ENCODE measurements around the gene ZNF418. TPM values are rescaled to one million over a fixed set of nuclear protein-coding genes. Genes with fewer than 3 reads are reported as not detected.
"Not testable (repeated sequence)": the region's sequence is repeated elsewhere in the genome, so short reads cannot be mapped to it uniquely, and the experiment has no call there.

Gene ZNF418
- total RNA-seq, 1 experiment from 2014 or later, result 20.8 TPM

DNA sequence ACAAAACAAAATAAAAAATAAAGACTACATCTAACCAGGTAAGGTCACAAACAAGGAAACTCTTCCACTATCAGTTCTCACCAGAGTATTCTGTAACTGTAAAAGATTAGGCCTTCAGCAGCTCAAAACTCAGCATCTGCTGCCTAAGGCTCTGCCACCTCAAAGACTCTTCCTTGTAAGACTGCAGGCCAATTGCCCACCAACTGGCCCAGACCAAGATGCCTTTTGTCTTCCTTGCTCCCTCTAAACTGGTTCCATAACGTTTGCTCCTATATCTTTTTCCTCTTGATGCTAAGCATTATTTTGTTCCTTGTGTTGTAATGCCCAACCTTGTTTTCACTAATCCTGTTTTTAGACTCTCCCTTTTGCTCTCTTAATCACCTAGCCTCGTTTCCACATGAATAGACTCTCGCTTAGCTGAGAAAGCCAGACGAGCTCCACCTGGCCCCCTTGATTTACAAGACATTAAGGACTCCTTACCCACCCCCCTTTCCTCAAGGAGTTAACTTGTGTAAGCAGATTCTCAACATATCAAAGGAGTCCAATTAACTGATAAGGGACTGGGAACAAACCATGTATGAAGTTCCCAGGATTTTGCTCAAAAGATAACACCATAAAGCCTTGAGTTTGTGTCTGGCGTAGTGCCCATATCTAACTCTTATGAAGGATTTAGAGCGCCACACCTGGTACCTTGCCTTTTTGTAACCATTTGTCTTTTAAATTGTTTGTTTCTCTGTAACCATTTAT is 47.8 kb downstream of the ZNF418 start:
- peak overlapping the region; percentile 99 for H3K4me3 Mint-ChIP-seq
- H3K36me3 Mint-ChIP-seq, result peaks cover 51% of the 10 kb centered on the region
- POLR2A ChIA-PET, result interaction anchor here (1.0 to 1.3 kb wide), 4 partner anchors 11 to 172 kb away, joined by 3 read pairs; partner anchors contain the start of genes ZNF135 and ZNF417
- TF ChIP-seq TEAD1 (CRISPR knock-in tag; IDR thresholded peaks at IDR 0.05) (peak; percentile 49; the same call in 1 of the 2 replicates), NFATC4 (CRISPR knock-in tag; IDR thresholded peaks at IDR 0.05) (no peak), SP1 (CRISPR knock-in tag; conservative IDR thresholded peaks at IDR 0.05) (no peak), FOXK1 (CRISPR knock-in tag; IDR thresholded peaks at IDR 0.05) (peak; percentile 77), ELF4 (CRISPR knock-in tag; IDR thresholded peaks at IDR 0.05; ENCODE audit: low read depth) (no peak)
- TF ChIP-seq, protein P1, sequence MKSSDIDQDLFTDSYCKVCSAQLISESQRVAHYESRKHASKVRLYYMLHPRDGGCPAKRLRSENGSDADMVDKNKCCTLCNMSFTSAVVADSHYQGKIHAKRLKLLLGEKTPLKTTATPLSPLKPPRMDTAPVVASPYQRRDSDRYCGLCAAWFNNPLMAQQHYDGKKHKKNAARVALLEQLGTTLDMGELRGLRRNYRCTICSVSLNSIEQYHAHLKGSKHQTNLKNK (CRISPR knock-in tag; IDR thresholded peaks at IDR 0.05), result no peak
- TF ChIP-seq, protein P2, sequence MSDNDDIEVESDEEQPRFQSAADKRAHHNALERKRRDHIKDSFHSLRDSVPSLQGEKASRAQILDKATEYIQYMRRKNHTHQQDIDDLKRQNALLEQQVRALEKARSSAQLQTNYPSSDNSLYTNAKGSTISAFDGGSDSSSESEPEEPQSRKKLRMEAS (CRISPR knock-in tag; IDR thresholded peaks at IDR 0.05), result peak; percentile 35; the same call in 1 of the 2 replicates
- TF ChIP-seq, protein P3, sequence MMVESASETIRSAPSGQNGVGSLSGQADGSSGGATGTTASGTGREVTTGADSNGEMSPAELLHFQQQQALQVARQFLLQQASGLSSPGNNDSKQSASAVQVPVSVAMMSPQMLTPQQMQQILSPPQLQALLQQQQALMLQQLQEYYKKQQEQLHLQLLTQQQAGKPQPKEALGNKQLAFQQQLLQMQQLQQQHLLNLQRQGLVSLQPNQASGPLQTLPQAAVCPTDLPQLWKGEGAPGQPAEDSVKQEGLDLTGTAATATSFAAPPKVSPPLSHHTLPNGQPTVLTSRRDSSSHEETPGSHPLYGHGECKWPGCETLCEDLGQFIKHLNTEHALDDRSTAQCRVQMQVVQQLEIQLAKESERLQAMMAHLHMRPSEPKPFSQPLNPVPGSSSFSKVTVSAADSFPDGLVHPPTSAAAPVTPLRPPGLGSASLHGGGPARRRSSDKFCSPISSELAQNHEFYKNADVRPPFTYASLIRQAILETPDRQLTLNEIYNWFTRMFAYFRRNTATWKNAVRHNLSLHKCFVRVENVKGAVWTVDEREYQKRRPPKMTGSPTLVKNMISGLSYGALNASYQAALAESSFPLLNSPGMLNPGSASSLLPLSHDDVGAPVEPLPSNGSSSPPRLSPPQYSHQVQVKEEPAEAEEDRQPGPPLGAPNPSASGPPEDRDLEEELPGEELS (CRISPR knock-in tag; IDR thresholded peaks at IDR 0.05), result peak; percentile 22; the same call in 1 of the 2 replicates
- TF ChIP-seq, protein P4, sequence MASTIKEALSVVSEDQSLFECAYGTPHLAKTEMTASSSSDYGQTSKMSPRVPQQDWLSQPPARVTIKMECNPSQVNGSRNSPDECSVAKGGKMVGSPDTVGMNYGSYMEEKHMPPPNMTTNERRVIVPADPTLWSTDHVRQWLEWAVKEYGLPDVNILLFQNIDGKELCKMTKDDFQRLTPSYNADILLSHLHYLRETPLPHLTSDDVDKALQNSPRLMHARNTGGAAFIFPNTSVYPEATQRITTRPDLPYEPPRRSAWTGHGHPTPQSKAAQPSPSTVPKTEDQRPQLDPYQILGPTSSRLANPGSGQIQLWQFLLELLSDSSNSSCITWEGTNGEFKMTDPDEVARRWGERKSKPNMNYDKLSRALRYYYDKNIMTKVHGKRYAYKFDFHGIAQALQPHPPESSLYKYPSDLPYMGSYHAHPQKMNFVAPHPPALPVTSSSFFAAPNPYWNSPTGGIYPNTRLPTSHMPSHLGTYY (CRISPR knock-in tag; IDR thresholded peaks at IDR 0.05), result no peak
- TF ChIP-seq, protein P5, sequence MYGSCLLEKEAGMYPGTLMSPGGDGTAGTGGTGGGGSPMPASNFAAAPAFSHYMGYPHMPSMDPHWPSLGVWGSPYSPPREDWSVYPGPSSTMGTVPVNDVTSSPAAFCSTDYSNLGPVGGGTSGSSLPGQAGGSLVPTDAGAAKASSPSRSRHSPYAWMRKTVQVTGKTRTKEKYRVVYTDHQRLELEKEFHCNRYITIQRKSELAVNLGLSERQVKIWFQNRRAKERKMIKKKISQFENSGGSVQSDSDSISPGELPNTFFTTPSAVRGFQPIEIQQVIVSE (CRISPR knock-in tag; IDR thresholded peaks at IDR 0.05; ENCODE audit: borderline replicate concordance), result no peak
- DNase-seq (ENCODE audit: low spot score) (peak; percentile 44), ATAC-seq (peak; percentile 29)
- H3K4me1 Mint-ChIP-seq, result peaks cover 50% of the 10 kb centered on the region
- no peaks in the 10 kb centered on the region for H3K9me3 Mint-ChIP-seq
- H3K27me3 Mint-ChIP-seq (ENCODE audit: low read depth), result no peaks in the 10 kb centered on the region
- H3K27ac Mint-ChIP-seq, result peak overlapping the region; percentile 99
- CTCF ChIA-PET, result interaction anchor here (1.0 to 1.7 kb wide), 6 partner anchors 9 to 159 kb away, joined by 3 to 7 read pairs (median 4); partner anchors contain the start of gene ZNF417

DNA sequence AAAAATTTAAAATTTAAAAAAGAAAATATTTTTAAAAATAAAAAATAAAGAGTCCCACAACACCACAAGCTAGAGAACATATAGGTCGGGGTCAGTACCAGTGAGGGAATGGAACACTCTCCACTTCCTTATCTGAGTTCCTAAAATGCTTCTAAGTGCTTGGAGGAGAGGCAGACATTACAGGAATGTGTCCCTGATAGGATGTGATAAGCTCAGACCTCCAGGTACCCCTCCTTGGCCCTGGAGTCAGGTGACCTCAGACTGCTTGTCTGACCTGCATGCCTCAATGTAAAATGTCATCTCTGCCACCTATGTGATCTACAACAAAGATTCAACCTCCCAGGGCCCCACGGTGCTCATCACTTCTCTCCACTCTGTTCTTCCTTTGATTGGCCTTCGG is 49.2 kb downstream of the ZNF418 start:
- POLR2A ChIA-PET, result no interaction called here
- DNase-seq (ENCODE audit: low spot score), result no peak
- TF ChIP-seq, protein P6, sequence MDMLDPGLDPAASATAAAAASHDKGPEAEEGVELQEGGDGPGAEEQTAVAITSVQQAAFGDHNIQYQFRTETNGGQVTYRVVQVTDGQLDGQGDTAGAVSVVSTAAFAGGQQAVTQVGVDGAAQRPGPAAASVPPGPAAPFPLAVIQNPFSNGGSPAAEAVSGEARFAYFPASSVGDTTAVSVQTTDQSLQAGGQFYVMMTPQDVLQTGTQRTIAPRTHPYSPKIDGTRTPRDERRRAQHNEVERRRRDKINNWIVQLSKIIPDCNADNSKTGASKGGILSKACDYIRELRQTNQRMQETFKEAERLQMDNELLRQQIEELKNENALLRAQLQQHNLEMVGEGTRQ (CRISPR knock-in tag; IDR thresholded peaks at IDR 0.05), result peak; percentile 35; the same call in 1 of the 2 replicates
- TF ChIP-seq, protein P3 (CRISPR knock-in tag; IDR thresholded peaks at IDR 0.05), result no peak
- no peak for TF ChIP-seq NFATC4 (CRISPR knock-in tag; IDR thresholded peaks at IDR 0.05)
- H3K9me3 Mint-ChIP-seq, result no peaks in the 10 kb centered on the region
- no peak for ATAC-seq
- CTCF ChIA-PET, result no interaction called here
- H3K36me3 Mint-ChIP-seq, result peaks cover 51% of the 10 kb centered on the region
- H3K27me3 Mint-ChIP-seq (ENCODE audit: low read depth), result no peaks in the 10 kb centered on the region
- H3K4me3 Mint-ChIP-seq, result peak overlapping the region; percentile 99
- peaks cover 49% of the 10 kb centered on the region for H3K4me1 Mint-ChIP-seq
- peak overlapping the region; percentile 93 for H3K27ac Mint-ChIP-seq

DNA sequence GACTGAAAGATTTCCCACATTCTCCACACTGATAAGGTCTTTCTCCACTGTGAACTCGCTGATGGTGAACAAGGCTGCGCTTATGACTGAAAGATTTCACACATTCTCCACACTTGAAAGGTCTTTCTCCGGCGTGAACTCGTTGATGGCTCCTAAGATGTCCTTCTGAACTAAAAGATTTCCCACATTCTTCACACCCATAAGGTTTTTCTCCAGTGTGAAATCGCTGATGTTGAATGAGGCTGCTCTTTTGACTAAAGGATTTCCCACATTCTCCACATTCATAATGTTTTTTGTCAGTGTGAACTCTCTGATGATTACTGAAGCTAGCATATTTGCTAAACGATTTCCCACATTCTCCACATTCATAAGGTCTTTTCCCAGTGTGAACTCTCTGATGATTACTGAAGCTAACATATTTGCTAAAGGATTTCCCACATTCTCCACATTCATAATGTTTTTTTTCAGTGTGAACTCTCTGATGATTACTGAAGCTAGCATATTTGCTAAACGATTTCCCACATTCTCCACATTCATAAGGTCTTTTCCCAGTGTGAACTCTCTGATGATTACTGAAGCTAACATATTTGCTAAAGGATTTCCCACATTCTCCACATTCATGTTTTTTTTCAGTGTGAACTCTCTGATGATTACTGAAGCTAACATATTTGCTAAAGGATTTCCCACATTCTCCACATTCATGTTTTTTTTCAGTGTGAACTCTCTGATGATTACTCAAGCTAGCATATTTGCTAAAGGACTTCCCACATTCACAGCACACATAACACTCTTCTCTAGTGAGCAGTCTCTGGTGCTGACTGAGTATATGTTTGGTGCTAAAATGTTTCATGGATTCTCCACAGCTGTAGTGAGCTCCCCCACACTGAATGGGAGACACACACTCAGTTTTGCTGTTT is 61.1 kb downstream of the ZNF418 start:
- DNase-seq (ENCODE audit: low spot score); POLR2A ChIA-PET; H3K4me3 Mint-ChIP-seq; H3K4me1 Mint-ChIP-seq; ATAC-seq; H3K27me3 Mint-ChIP-seq (ENCODE audit: low read depth): not testable (repeated sequence)
- Mint-ChIP-seq H3K36me3 (peaks cover 92% of the 10 kb centered on the region), H3K27ac (peak overlapping the region; percentile 51), H3K9me3 (peaks cover 57% of the 10 kb centered on the region)
- CTCF ChIA-PET, result interaction anchor here (0.6 kb wide), 1 partner anchor 9 kb away, joined by 3 read pairs; no protein-coding TSS in a partner anchor

All from WTC11 (cell line).